ENCODE data around the gene FSTL3. TPM values are rescaled to one million over a fixed set of nuclear protein-coding genes. Genes with fewer than 3 reads are reported as not detected.

FSTL3 gene
- total RNA-seq, 1 experiment from 2014 or later = 7.1 TPM

DNA sequence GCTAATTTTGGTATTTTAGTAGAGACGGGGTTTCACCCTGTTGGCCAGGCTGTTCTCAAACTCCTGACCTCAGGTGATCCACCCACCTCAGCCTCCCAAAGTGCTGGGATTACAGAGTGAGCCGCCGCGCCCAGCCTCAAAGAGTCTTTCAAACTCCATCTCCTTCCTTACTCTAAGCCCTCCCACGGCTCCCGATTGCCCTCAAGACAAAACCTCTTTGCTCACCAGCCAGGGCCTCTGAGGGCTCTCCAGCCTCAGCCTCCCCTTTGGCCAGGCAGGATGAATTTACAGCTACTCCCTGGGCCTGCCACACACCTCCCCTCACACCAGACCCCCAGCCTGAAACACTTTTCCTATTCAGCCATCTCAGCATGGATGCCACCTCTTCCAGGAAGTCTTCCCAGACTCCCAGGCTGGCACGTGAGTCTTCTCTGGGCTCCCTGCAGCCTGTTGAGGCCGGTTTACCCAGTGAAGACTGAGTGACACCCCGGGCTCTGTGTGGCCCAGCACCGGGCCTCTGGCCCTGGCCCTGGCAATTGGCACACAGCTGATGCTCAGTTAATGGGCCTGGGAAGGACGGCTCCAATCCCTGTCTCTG lies 11.5 kb downstream of the FSTL3 start:
- TF ChIP-seq, protein P1, sequence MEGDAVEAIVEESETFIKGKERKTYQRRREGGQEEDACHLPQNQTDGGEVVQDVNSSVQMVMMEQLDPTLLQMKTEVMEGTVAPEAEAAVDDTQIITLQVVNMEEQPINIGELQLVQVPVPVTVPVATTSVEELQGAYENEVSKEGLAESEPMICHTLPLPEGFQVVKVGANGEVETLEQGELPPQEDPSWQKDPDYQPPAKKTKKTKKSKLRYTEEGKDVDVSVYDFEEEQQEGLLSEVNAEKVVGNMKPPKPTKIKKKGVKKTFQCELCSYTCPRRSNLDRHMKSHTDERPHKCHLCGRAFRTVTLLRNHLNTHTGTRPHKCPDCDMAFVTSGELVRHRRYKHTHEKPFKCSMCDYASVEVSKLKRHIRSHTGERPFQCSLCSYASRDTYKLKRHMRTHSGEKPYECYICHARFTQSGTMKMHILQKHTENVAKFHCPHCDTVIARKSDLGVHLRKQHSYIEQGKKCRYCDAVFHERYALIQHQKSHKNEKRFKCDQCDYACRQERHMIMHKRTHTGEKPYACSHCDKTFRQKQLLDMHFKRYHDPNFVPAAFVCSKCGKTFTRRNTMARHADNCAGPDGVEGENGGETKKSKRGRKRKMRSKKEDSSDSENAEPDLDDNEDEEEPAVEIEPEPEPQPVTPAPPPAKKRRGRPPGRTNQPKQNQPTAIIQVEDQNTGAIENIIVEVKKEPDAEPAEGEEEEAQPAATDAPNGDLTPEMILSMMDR (IDR thresholded peaks at IDR 0.05; ENCODE audit: unreplicated experiment) = no peak
- Mint-ChIP-seq H3K4me3 (ENCODE audit: low read depth, unreplicated experiment) (no peak overlapping the region), H3K27ac (ENCODE audit: unreplicated experiment) (no peak overlapping the region), H3K4me1 (ENCODE audit: low read depth, unreplicated experiment) (no peaks in the 10 kb centered on the region), H3K36me3 (ENCODE audit: insufficient read depth, unreplicated experiment) (peaks cover 6% of the 10 kb centered on the region), H3K9me3 (ENCODE audit: low read depth, unreplicated experiment) (no peaks in the 10 kb centered on the region), H3K27me3 (ENCODE audit: unreplicated experiment) (peaks cover 18% of the 10 kb centered on the region)
- CTCF ChIA-PET = no interaction called here
- BruUV-seq (replicated peaks) = no TSS peak
- DNase-seq = no peak
- intact Hi-C loops (cut with micrococcal nuclease; ENCODE audit: unreplicated experiment) = no loop called here

GRCh38 chr19:688214-688613 lies 12.0 kb downstream of the FSTL3 start:
- CTCF ChIA-PET = no interaction called here
- Mint-ChIP-seq H3K4me3 (ENCODE audit: low read depth, unreplicated experiment) (no peak overlapping the region), H3K27ac (ENCODE audit: unreplicated experiment) (no peak overlapping the region), H3K4me1 (ENCODE audit: low read depth, unreplicated experiment) (no peaks in the 10 kb centered on the region), H3K27me3 (ENCODE audit: unreplicated experiment) (peaks cover 18% of the 10 kb centered on the region), H3K9me3 (ENCODE audit: low read depth, unreplicated experiment) (no peaks in the 10 kb centered on the region), H3K36me3 (ENCODE audit: insufficient read depth, unreplicated experiment) (peaks cover 6% of the 10 kb centered on the region)
- no TSS peak for BruUV-seq (replicated peaks)
- intact Hi-C loops (cut with micrococcal nuclease; ENCODE audit: unreplicated experiment) = no loop called here
- TF ChIP-seq, protein P1 (IDR thresholded peaks at IDR 0.05; ENCODE audit: unreplicated experiment) = no peak
- DNase-seq = no peak

GRCh38 chr19:688992-689391 lies 12.8 kb downstream of the FSTL3 start:
- H3K27me3 Mint-ChIP-seq (ENCODE audit: unreplicated experiment) = peaks cover 18% of the 10 kb centered on the region
- no peak overlapping the region for H3K27ac Mint-ChIP-seq (ENCODE audit: unreplicated experiment)
- H3K36me3 Mint-ChIP-seq (ENCODE audit: insufficient read depth, unreplicated experiment) = peaks cover 6% of the 10 kb centered on the region
- intact Hi-C loops (cut with micrococcal nuclease; ENCODE audit: unreplicated experiment) = no loop called here
- no TSS peak for BruUV-seq (replicated peaks)
- TF ChIP-seq, protein P1 (IDR thresholded peaks at IDR 0.05; ENCODE audit: unreplicated experiment) = no peak
- H3K9me3 Mint-ChIP-seq (ENCODE audit: low read depth, unreplicated experiment) = no peaks in the 10 kb centered on the region
- DNase-seq = no peak
- H3K4me3 Mint-ChIP-seq (ENCODE audit: low read depth, unreplicated experiment) = no peak overlapping the region
- no peaks in the 10 kb centered on the region for H3K4me1 Mint-ChIP-seq (ENCODE audit: low read depth, unreplicated experiment)
- CTCF ChIA-PET = no interaction called here

- TF ChIP-seq, protein P1 (IDR thresholded peaks at IDR 0.05; ENCODE audit: unreplicated experiment) = no peak
- H3K36me3 Mint-ChIP-seq (ENCODE audit: insufficient read depth, unreplicated experiment) = peaks cover 6% of the 10 kb centered on the region
- CTCF ChIA-PET = no interaction called here
- peaks cover 18% of the 10 kb centered on the region for H3K27me3 Mint-ChIP-seq (ENCODE audit: unreplicated experiment)
- no peaks in the 10 kb centered on the region for H3K4me1 Mint-ChIP-seq (ENCODE audit: low read depth, unreplicated experiment)
- H3K9me3 Mint-ChIP-seq (ENCODE audit: low read depth, unreplicated experiment) = no peaks in the 10 kb centered on the region
- no peak for DNase-seq
- no peak overlapping the region for H3K4me3 Mint-ChIP-seq (ENCODE audit: low read depth, unreplicated experiment)
- intact Hi-C loops (cut with micrococcal nuclease; ENCODE audit: unreplicated experiment) = no loop called here
- H3K27ac Mint-ChIP-seq (ENCODE audit: unreplicated experiment) = no peak overlapping the region
- no TSS peak for BruUV-seq (replicated peaks)
Measured at GRCh38 chr19:690203-690602, 14.0 kb downstream of the FSTL3 start.

Data from Calu3 (cell line).